Keratinocyte (primary cell): ENCODE results near the gene TENT4B.

Experiments used
- CTCF ChIP-seq, 3 experiments: IDR thresholded peaks in 1 of 3; conservative IDR thresholded peaks in 1 of 3; optimal IDR thresholded peaks in 1 of 3; 2 replicates in 2 of 3; 3 replicates in 1 of 3; pipeline versions ENCODE3 to v1.5.1; 2011; ENCODE audit warnings: low read length in 3 of 3, mild to moderate bottlenecking in 3 of 3, moderate library complexity in 2 of 3, control low read depth in 1 of 3, inconsistent platforms in 1 of 3; ENCODE audit not compliant: insufficient read depth in 2 of 3; ENCODE audit errors: extremely low read depth in 1 of 3
- EZH2 ChIP-seq: IDR thresholded peaks from one replicate; pipeline ENCODE4 v1.6.1; 2012; ENCODE audit warnings: inconsistent platforms, mild to moderate bottlenecking, low read length, moderate library complexity

- no peak for TF ChIP-seq CTCF (optimal IDR thresholded peaks at IDR 0.05 in 1 of 3, IDR thresholded peaks at IDR 0.05 in 1 of 3, conservative IDR thresholded peaks at IDR 0.05 in 1 of 3; ENCODE audit: extremely low read depth in 1 of 3, insufficient read depth in 2 of 3, low read length in 3 of 3)
- no peak for TF ChIP-seq EZH2
Observed at GRCh38 chr16:50247123-50247905, 94.2 kb downstream of the TENT4B start.
